WTC11 (cell line): ENCODE results near the gene CD34. TPM values are rescaled to one million over a fixed set of nuclear protein-coding genes. Genes with fewer than 3 reads are reported as not detected.

ENCODE experiments used
- ATAC-seq: fragments of 200-7000 bp; cut with Tn5 transposase; 2 replicates; pipeline ENCODE4 v1.10.0; 2021; ENCODE audit warnings: mild to moderate bottlenecking, moderate library complexity
- CTCF ChIA-PET: fragments of 300-600 bp; sonication (Branson Sonifier 250); formaldehyde crosslinking; loops from one replicate; lab custom pipeline; 2021; ENCODE audit warnings: antibody characterized with exemption; lab: Charles Lee
- POLR2A ChIA-PET: fragments of 350-600 bp; sonication (Branson Sonifier 250); formaldehyde crosslinking; loops from one replicate; lab custom pipeline; 2021; ENCODE audit warnings: antibody characterized with exemption; lab: Charles Lee
- DNase-seq: peaks from one replicate; pipeline ENCODE4 v3.0.0; 2021; ENCODE audit warnings: low spot score
- H3K27ac Mint-ChIP-seq: 2 replicates; pipeline ENCODE4 v1.8.0; 2021; ENCODE audit warnings: mixed read lengths
- H3K27me3 Mint-ChIP-seq: 2 replicates; pipeline ENCODE4 v1.8.0; 2021; ENCODE audit warnings: low read depth, mild to moderate bottlenecking, moderate library complexity, mixed read lengths
- H3K36me3 Mint-ChIP-seq: 2 replicates; pipeline ENCODE4 v1.8.0; 2021; ENCODE audit warnings: mixed read lengths
- H3K4me1 Mint-ChIP-seq: 2 replicates; pipeline ENCODE4 v1.8.0; 2022; ENCODE audit warnings: mixed read lengths
- H3K4me3 Mint-ChIP-seq: 2 replicates; pipeline ENCODE4 v1.8.0; 2021; ENCODE audit warnings: mild to moderate bottlenecking, moderate library complexity, mixed read lengths
- H3K9me3 Mint-ChIP-seq: 2 replicates; pipeline ENCODE4 v1.8.0; 2021; ENCODE audit warnings: mixed read lengths
- CBFB ChIP-seq: sonication (generic); formaldehyde crosslinking; IDR thresholded peaks from 2 replicates; pipeline ENCODE4 v1.8.1; 2022; ENCODE audit warnings: mild to moderate bottlenecking, low read depth, missing genetic modification reagents
- EMX1 ChIP-seq: fragments of 250-450 bp; sonication (Bioruptor Pico); IDR thresholded peaks from 2 replicates; pipeline ENCODE4 v1.8.0; 2021; ENCODE audit warnings: mild to moderate bottlenecking
- FOXJ3 ChIP-seq: sonication (generic); formaldehyde crosslinking; IDR thresholded peaks from 2 replicates; pipeline ENCODE4 v1.9.0; 2021; ENCODE audit warnings: missing genetic modification reagents, mild to moderate bottlenecking, borderline replicate concordance
- FOXK1 ChIP-seq: sonication (generic); formaldehyde crosslinking; IDR thresholded peaks from 2 replicates; pipeline ENCODE4 v1.8.0; 2022; ENCODE audit warnings: mild to moderate bottlenecking, moderate library complexity, missing genetic modification reagents
- GABPB1 ChIP-seq: sonication (generic); formaldehyde crosslinking; IDR thresholded peaks from 2 replicates; pipeline ENCODE4 v1.8.1; 2023; ENCODE audit warnings: mild to moderate bottlenecking, missing genetic modification reagents
- GRHL2 ChIP-seq: fragments of 250-450 bp; sonication (Bioruptor Pico); IDR thresholded peaks from 2 replicates; pipeline ENCODE4 v1.8.0; 2022; ENCODE audit warnings: mild to moderate bottlenecking, moderate library complexity; ENCODE audit not compliant: insufficient replicate concordance, severe bottlenecking
- KAT7 ChIP-seq: sonication (generic); formaldehyde crosslinking; IDR thresholded peaks from 2 replicates; pipeline ENCODE4 v1.8.1; 2023; ENCODE audit warnings: missing genetic modification reagents, mild to moderate bottlenecking, borderline replicate concordance
- NFATC4 ChIP-seq: fragments of 250-450 bp; sonication (Bioruptor Pico); IDR thresholded peaks from 2 replicates; pipeline ENCODE4 v1.9.0; 2021; ENCODE audit warnings: mild to moderate bottlenecking
- NFYB ChIP-seq: sonication (generic); formaldehyde crosslinking; conservative IDR thresholded peaks from 2 replicates; pipeline ENCODE4 v1.8.0; 2022; ENCODE audit warnings: low read depth, missing genetic modification reagents
- RORB ChIP-seq: fragments of 250-450 bp; sonication (Bioruptor Pico); IDR thresholded peaks from 2 replicates; pipeline ENCODE4 v1.9.0; 2021; ENCODE audit warnings: mild to moderate bottlenecking
- SMAD3 ChIP-seq: sonication (generic); formaldehyde crosslinking; IDR thresholded peaks from 2 replicates; pipeline ENCODE4 v1.8.0; 2022; ENCODE audit warnings: missing genetic modification reagents, mild to moderate bottlenecking, borderline replicate concordance
- TCF7 ChIP-seq: sonication (generic); formaldehyde crosslinking; IDR thresholded peaks from 2 replicates; pipeline ENCODE4 v1.8.0; 2022; ENCODE audit warnings: mild to moderate bottlenecking, low read depth, missing genetic modification reagents, moderate library complexity
- ZNF396 ChIP-seq: fragments of 250-450 bp; sonication (Bioruptor Pico); IDR thresholded peaks from 2 replicates; pipeline ENCODE4 v1.8.0; 2021; ENCODE audit warnings: mild to moderate bottlenecking, moderate library complexity, borderline replicate concordance
- total RNA-seq: library from RNA; stranded (reverse); gene quantifications from 3 replicates; pipeline ENCODE4 v1.2.3, GENCODE V29; 2021
- TF ChIP-seq, protein P1 (sequence below): sonication (generic); formaldehyde crosslinking; IDR thresholded peaks from 2 replicates; pipeline ENCODE4 v1.8.1; 2023; ENCODE audit warnings: mild to moderate bottlenecking, missing genetic modification reagents
- TF ChIP-seq, protein P2 (sequence below): fragments of 200-600 bp; IDR thresholded peaks from 2 replicates; pipeline ENCODE4 v1.8.0; 2022; ENCODE audit warnings: antibody characterized with exemption
- TF ChIP-seq, protein P3 (sequence below): sonication (generic); formaldehyde crosslinking; IDR thresholded peaks from 2 replicates; pipeline ENCODE4 v1.8.1; 2023; ENCODE audit warnings: mild to moderate bottlenecking, missing genetic modification reagents, moderate library complexity
- TF ChIP-seq, protein P4 (sequence below): fragments of 250-450 bp; sonication (Bioruptor Pico); IDR thresholded peaks from 2 replicates; pipeline ENCODE4 v1.9.0; 2021; ENCODE audit warnings: mild to moderate bottlenecking, borderline replicate concordance
- TF ChIP-seq, protein P5 (sequence below): sonication (generic); formaldehyde crosslinking; IDR thresholded peaks from 2 replicates; pipeline ENCODE4 v1.8.0; 2023; ENCODE audit warnings: missing genetic modification reagents
- TF ChIP-seq, protein P6 (sequence below): fragments of 250-450 bp; sonication (Bioruptor Pico); IDR thresholded peaks from 2 replicates; pipeline ENCODE4 v1.8.0; 2021; ENCODE audit warnings: mild to moderate bottlenecking

Gene CD34
- total RNA-seq, 1 experiment from 2014 or later: 0.35 TPM

DNA sequence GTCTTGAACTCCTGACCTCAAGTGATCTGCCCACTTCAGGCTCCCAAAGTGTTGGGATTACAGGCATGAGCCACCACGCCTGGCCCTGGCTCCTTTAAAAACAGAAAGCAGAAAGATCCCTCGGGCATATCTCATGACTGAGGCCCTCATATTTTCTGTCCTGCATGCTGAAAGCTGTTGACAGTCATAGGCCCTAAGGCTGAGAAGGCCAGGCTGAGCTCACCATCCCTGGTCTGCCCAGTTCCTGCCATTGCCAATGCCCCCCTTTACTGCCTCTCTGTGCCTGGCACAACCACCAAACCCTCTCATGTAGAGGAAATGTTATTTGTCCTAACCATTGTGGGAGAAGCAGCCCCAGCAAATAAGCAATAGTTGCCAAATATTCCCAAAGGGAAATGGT lies 12.7 kb downstream of the CD34 start:
- Mint-ChIP-seq H3K4me3 (no peak overlapping the region), H3K27me3 (no peaks in the 10 kb centered on the region), H3K27ac (no peak overlapping the region), H3K4me1 (peaks cover 4% of the 10 kb centered on the region), H3K9me3 (no peaks in the 10 kb centered on the region), H3K36me3 (no peaks in the 10 kb centered on the region)
- DNase-seq (no peak), ATAC-seq (no peak)
- no peak for TF ChIP-seq ZNF396 (CRISPR knock-in tag)
- TF ChIP-seq TCF7: no peak
- TF ChIP-seq, protein P1, sequence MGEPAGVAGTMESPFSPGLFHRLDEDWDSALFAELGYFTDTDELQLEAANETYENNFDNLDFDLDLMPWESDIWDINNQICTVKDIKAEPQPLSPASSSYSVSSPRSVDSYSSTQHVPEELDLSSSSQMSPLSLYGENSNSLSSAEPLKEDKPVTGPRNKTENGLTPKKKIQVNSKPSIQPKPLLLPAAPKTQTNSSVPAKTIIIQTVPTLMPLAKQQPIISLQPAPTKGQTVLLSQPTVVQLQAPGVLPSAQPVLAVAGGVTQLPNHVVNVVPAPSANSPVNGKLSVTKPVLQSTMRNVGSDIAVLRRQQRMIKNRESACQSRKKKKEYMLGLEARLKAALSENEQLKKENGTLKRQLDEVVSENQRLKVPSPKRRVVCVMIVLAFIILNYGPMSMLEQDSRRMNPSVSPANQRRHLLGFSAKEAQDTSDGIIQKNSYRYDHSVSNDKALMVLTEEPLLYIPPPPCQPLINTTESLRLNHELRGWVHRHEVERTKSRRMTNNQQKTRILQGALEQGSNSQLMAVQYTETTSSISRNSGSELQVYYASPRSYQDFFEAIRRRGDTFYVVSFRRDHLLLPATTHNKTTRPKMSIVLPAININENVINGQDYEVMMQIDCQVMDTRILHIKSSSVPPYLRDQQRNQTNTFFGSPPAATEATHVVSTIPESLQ (CRISPR knock-in tag): no peak
- TF ChIP-seq, protein P2, sequence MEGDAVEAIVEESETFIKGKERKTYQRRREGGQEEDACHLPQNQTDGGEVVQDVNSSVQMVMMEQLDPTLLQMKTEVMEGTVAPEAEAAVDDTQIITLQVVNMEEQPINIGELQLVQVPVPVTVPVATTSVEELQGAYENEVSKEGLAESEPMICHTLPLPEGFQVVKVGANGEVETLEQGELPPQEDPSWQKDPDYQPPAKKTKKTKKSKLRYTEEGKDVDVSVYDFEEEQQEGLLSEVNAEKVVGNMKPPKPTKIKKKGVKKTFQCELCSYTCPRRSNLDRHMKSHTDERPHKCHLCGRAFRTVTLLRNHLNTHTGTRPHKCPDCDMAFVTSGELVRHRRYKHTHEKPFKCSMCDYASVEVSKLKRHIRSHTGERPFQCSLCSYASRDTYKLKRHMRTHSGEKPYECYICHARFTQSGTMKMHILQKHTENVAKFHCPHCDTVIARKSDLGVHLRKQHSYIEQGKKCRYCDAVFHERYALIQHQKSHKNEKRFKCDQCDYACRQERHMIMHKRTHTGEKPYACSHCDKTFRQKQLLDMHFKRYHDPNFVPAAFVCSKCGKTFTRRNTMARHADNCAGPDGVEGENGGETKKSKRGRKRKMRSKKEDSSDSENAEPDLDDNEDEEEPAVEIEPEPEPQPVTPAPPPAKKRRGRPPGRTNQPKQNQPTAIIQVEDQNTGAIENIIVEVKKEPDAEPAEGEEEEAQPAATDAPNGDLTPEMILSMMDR: no peak
- TF ChIP-seq NFYB: no peak
- no peak for TF ChIP-seq FOXJ3 (CRISPR knock-in tag)
- TF ChIP-seq, protein P3, sequence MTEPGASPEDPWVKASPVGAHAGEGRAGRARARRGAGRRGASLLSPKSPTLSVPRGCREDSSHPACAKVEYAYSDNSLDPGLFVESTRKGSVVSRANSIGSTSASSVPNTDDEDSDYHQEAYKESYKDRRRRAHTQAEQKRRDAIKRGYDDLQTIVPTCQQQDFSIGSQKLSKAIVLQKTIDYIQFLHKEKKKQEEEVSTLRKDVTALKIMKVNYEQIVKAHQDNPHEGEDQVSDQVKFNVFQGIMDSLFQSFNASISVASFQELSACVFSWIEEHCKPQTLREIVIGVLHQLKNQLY (CRISPR knock-in tag): no peak
- TF ChIP-seq GRHL2 (CRISPR knock-in tag): no peak
- no peak for TF ChIP-seq SMAD3
- no peak for TF ChIP-seq FOXK1
- TF ChIP-seq, protein P4, sequence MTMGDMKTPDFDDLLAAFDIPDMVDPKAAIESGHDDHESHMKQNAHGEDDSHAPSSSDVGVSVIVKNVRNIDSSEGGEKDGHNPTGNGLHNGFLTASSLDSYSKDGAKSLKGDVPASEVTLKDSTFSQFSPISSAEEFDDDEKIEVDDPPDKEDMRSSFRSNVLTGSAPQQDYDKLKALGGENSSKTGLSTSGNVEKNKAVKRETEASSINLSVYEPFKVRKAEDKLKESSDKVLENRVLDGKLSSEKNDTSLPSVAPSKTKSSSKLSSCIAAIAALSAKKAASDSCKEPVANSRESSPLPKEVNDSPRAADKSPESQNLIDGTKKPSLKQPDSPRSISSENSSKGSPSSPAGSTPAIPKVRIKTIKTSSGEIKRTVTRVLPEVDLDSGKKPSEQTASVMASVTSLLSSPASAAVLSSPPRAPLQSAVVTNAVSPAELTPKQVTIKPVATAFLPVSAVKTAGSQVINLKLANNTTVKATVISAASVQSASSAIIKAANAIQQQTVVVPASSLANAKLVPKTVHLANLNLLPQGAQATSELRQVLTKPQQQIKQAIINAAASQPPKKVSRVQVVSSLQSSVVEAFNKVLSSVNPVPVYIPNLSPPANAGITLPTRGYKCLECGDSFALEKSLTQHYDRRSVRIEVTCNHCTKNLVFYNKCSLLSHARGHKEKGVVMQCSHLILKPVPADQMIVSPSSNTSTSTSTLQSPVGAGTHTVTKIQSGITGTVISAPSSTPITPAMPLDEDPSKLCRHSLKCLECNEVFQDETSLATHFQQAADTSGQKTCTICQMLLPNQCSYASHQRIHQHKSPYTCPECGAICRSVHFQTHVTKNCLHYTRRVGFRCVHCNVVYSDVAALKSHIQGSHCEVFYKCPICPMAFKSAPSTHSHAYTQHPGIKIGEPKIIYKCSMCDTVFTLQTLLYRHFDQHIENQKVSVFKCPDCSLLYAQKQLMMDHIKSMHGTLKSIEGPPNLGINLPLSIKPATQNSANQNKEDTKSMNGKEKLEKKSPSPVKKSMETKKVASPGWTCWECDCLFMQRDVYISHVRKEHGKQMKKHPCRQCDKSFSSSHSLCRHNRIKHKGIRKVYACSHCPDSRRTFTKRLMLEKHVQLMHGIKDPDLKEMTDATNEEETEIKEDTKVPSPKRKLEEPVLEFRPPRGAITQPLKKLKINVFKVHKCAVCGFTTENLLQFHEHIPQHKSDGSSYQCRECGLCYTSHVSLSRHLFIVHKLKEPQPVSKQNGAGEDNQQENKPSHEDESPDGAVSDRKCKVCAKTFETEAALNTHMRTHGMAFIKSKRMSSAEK (CRISPR knock-in tag): no peak
- no peak for TF ChIP-seq NFATC4
- no peak for TF ChIP-seq EMX1 (CRISPR knock-in tag)
- no peak for TF ChIP-seq KAT7 (CRISPR knock-in tag)
- TF ChIP-seq RORB: no peak
- TF ChIP-seq, protein P5, sequence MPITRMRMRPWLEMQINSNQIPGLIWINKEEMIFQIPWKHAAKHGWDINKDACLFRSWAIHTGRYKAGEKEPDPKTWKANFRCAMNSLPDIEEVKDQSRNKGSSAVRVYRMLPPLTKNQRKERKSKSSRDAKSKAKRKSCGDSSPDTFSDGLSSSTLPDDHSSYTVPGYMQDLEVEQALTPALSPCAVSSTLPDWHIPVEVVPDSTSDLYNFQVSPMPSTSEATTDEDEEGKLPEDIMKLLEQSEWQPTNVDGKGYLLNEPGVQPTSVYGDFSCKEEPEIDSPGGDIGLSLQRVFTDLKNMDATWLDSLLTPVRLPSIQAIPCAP (CRISPR knock-in tag): no peak
- TF ChIP-seq, protein P6, sequence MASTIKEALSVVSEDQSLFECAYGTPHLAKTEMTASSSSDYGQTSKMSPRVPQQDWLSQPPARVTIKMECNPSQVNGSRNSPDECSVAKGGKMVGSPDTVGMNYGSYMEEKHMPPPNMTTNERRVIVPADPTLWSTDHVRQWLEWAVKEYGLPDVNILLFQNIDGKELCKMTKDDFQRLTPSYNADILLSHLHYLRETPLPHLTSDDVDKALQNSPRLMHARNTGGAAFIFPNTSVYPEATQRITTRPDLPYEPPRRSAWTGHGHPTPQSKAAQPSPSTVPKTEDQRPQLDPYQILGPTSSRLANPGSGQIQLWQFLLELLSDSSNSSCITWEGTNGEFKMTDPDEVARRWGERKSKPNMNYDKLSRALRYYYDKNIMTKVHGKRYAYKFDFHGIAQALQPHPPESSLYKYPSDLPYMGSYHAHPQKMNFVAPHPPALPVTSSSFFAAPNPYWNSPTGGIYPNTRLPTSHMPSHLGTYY (CRISPR knock-in tag): no peak
- no peak for TF ChIP-seq GABPB1
- TF ChIP-seq CBFB (CRISPR knock-in tag): no peak
- CTCF ChIA-PET: interaction anchor here (1.6 to 3.9 kb wide), 4 partner anchors 12 to 95 kb away, joined by 5 to 25 read pairs (median 7); no protein-coding TSS in a partner anchor
- POLR2A ChIA-PET: no interaction called here
